Esophagus muscularis mucosa (tissue), 4 donors: ENCODE data around the gene FAM151B. TPM values are rescaled to one million over a fixed set of nuclear protein-coding genes. Genes with fewer than 3 reads are reported as not detected.

ENCODE experiments used
- DNase-seq: peaks from one replicate; pipeline ENCODE4 v3.0.0-alpha.2; 2017; ENCODE audit errors: extremely low spot score
- H3K27ac ChIP-seq, 4 donors: fragments of 200-600 bp; sonication (generic); replicated peaks in 1 of 4; 1 replicate in 3 of 4; 2 replicates in 1 of 4; pipeline ENCODE4 v1.5.1; 2016 to 2019; ENCODE audit warnings: mild to moderate bottlenecking in 1 of 4
- H3K27me3 ChIP-seq, 4 donors: fragments of 200-600 bp; sonication (generic); one replicate each; pipeline versions ENCODE4 v1.5.1 to v1.6.0; 2016 to 2019
- H3K36me3 ChIP-seq, 4 donors: fragments of 200-600 bp; sonication (generic); one replicate each; pipeline ENCODE4 v1.5.1; 2016 to 2019
- H3K4me1 ChIP-seq, 4 donors: fragments of 200-600 bp; sonication (generic); one replicate each; pipeline ENCODE4 v1.5.1; 2016 to 2019
- H3K4me3 ChIP-seq, 4 donors: fragments of 200-600 bp; sonication (generic); 1 replicate in 2 of 4; 2 replicates in 2 of 4; pipeline ENCODE4 v1.5.1; 2016 to 2019; ENCODE audit warnings: mild to moderate bottlenecking in 4 of 4, moderate library complexity in 1 of 4
- H3K9me3 ChIP-seq, 4 donors: fragments of 200-600 bp; sonication (generic); 1 replicate in 3 of 4; 2 replicates in 1 of 4; pipeline ENCODE4 v1.5.1; 2016 to 2019
- CTCF ChIP-seq, 3 experiments: fragments of 200-600 bp in 2 of 3; fragments of 450-650 bp in 1 of 3; sonication (generic) in 2 of 3; IDR thresholded peaks; one replicate each; pipeline ENCODE4 v1.5.1; 2017 to 2019; ENCODE audit warnings: antibody characterized with exemption in 3 of 3, mild to moderate bottlenecking in 2 of 3, moderate library complexity in 1 of 3
- EP300 ChIP-seq: sonication (generic); formaldehyde crosslinking; IDR thresholded peaks from one replicate; pipeline ENCODE4 v1.6.1; 2017; ENCODE audit warnings: antibody characterized with exemption
- POLR2A ChIP-seq: fragments of 450-650 bp; IDR thresholded peaks from one replicate; pipeline ENCODE4 v1.6.1; 2017; ENCODE audit warnings: antibody characterized with exemption, moderate library complexity, mild to moderate bottlenecking, low read depth
- POLR2AphosphoS5 ChIP-seq, 2 donors: sonication (generic); formaldehyde crosslinking; IDR thresholded peaks; one replicate each; pipeline ENCODE4 v1.6.1; 2017; ENCODE audit warnings: antibody characterized with exemption in 2 of 2
- WGBS: methylation state at CpG from one replicate; pipeline ENCODE4 v1.1.5; 2018; 5-methylcytosine and 5-hydroxymethylcytosine counted together
- intact Hi-C: fragments of 100-400 bp; cut with DNase I; formaldehyde crosslinking; loops from one replicate; pipeline ENCODE4 v1.15.1; 2023
- total RNA-seq, 4 donors: library from RNA; depleted of rRNA; stranded (reverse); fragments of >200 nt; gene quantifications; one replicate each; pipeline versions ENCODE4 v1.1.0 to v1.2.1, GENCODE V29; 2016

The FAM151B gene
- total RNA-seq, 4 donors from 2014 or later: 1.6 to 2.6 (median 2.2) TPM

- no peak for DNase-seq
- H3K36me3 ChIP-seq: peaks cover 9 to 67% (median 53%) of the 10 kb centered on the region in 4 donors
- intact Hi-C loops: no loop called here
Measured at GRCh38 chr5:80474929-80475328, 13.0 kb upstream of the FAM151B start.

GRCh38 chr5:80479713-80480112, 8.2 kb upstream of the FAM151B start:
- Histone ChIP-seq H3K27ac (no peak overlapping the region), H3K27me3 (no peaks in the 10 kb centered on the region), H3K4me3 (no peak overlapping the region), H3K4me1 (no peaks in the 10 kb centered on the region), H3K9me3 (peaks cover 0 to 24% (median 4%) of the 10 kb centered on the region in 4 donors), H3K36me3 (peaks cover 4 to 37% (median 20%) of the 10 kb centered on the region in 4 donors)
- intact Hi-C loops: no loop called here
- no peak for TF ChIP-seq CTCF (IDR thresholded peaks at IDR 0.05)
- TF ChIP-seq POLR2AphosphoS5 (IDR thresholded peaks at IDR 0.05): no peak
- TF ChIP-seq EP300: no peak
- TF ChIP-seq POLR2A: no peak
- no peak for DNase-seq

More at GRCh38 chr5:80474929-80475328, 13.0 kb upstream of the FAM151B start:
- 94% methylated on average over 2 of the region's 2 CpGs for WGBS
- peaks cover 0 to 8% (median 5%) of the 10 kb centered on the region in 4 donors for H3K9me3 ChIP-seq
- no peaks in the 10 kb centered on the region for H3K27me3 ChIP-seq
- H3K27ac ChIP-seq: no peak overlapping the region
- no peak overlapping the region for H3K4me3 ChIP-seq
- H3K4me1 ChIP-seq: no peaks in the 10 kb centered on the region
- TF ChIP-seq POLR2A (no peak), EP300 (no peak), CTCF (IDR thresholded peaks at IDR 0.05) (no peak), POLR2AphosphoS5 (IDR thresholded peaks at IDR 0.05) (no peak)

- TF ChIP-seq EP300 (no peak), POLR2AphosphoS5 (IDR thresholded peaks at IDR 0.05) (no peak), CTCF (IDR thresholded peaks at IDR 0.05) (no peak), POLR2A (no peak)
- Histone ChIP-seq H3K27ac (no peak overlapping the region), H3K4me3 (no peak overlapping the region), H3K4me1 (no peaks in the 10 kb centered on the region), H3K9me3 (peaks cover 0 to 24% (median 4%) of the 10 kb centered on the region in 4 donors), H3K27me3 (no peaks in the 10 kb centered on the region), H3K36me3 (peaks cover 4 to 31% (median 14%) of the 10 kb centered on the region in 4 donors)
- intact Hi-C loops: no loop called here
- 100% methylated on average over 2 of the region's 2 CpGs for whole genome bisulfite sequencing
- no peak for DNase-seq
Measured at GRCh38 chr5:80480354-80480753, 7.5 kb upstream of the FAM151B start.

DNA sequence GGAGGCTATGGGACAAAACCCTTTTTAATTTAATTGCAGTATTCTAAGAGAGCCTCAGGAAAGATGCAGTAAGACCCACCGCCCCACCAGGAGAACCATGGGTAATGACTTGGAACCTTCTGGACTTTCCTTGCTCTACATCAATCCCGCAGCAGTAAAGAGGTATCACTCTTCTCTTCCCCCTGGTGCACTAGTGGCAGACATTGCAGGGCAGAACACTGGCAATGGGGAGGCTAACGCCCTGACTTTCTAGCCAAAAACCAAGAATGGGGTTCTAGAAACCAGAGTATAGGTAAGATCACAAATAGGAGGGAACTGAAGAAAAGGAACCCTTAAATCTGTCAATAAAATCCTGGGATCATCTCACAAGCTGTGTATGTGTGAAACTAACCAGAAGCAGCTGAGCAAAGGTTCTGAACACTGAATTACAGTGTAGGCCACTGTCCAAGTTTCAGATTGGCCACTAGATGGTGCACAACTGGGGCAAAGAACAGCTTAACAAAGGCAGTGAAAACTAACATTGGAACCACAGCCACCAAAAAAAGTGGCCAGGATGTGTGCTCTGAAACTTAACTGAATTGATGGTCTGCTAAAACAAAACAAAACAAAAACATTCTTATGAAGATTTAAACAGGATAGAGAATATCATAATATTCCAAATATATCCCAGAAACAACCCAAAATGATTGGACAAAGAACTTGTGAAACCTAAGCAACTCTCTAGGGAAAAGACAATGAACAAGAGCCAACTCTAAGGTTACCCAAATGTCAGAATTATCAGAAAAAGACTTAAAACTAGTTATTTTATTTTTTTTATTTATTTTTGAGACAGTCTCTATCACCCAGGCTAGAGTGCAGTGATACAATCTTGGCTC, 6.6 kb upstream of the FAM151B start:
- H3K4me3 ChIP-seq: no peak overlapping the region
- TF ChIP-seq EP300 (no peak), CTCF (IDR thresholded peaks at IDR 0.05) (peak; percentile 41 to 64 (median 47))
- no peak for DNase-seq
- no peaks in the 10 kb centered on the region for H3K27me3 ChIP-seq
- peaks cover 0 to 24% (median 4%) of the 10 kb centered on the region in 4 donors for H3K9me3 ChIP-seq
- WGBS: 91% methylated on average over 3 of the region's 3 CpGs
- H3K36me3 ChIP-seq: peaks cover 0 to 22% (median 6%) of the 10 kb centered on the region in 4 donors
- no peak overlapping the region for H3K27ac ChIP-seq
- no peaks in the 10 kb centered on the region for H3K4me1 ChIP-seq
- intact Hi-C loops: no loop called here
